Measurements from ENCODE around the gene GAB2.

Gene GAB2

DNA sequence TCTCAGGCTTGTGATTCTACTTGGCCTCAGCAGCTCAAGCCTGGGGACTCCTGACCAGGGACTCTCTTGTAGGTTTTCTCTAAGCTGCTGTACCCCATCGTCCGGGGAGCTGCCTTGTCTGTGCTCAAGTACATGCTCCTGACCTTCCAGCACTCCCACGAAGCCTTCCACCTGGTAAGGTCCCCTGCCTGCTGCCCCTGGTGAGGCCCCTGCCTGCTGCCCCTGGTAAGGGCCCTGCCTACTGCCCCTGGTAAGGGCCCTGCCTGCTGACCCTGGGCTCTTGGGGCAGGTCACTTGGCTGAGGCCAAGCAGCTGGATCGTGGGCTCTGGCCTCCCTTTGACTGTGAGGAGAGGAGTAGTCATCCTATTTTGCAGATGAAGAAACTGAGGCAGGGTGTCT, 217.6 kb downstream of the GAB2 start:
- no peak for DNase-seq

DNA sequence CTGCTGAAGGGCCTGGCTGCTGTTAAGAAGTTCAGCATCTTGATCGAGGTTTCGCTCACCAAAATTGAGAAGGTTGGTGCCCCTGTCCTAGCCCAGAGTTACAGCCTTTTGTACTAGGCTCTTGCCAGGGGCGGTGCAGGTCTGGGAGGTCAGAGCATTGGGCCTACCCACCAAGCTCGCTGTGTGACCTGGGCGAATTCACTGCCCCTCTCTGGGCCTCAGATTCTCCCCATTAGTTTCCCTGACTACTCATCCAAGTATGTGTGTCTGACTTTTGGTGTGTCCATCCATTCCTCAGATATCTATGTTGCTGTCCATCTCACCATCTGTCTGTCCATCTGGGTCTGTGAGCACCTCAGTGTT, 218.0 kb downstream of the GAB2 start:
- no peak for DNase-seq

DNA sequence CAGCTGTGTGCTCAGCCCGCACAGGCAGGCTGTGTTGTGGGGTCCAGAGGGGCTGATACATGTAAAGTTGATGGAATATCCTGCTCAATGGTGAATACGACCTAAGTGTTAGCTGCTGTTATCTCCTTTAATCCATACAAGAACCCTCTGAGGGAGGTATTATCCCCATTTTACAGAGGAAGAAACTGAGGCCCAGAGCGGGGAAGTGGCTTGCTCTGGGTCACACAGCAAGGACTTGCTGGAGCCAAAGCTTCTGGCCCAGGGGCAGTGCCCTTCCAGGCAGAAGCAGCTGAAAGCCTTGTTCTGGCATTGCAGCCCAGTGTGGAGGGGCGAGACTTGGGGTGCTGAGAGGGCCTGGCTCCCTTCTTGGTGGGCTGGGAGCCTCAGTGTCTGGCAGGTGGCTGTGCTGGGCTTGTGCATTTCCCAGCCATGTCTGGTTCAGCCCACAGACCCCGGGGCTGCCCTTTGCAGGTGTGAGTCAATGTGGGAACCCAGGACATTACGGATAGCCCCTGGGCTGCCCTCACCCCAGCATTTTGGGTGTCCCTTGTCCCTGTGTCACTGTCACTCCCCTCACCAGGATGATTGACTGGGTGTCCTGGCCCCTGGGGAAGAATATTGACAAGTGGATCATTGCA, 218.5 kb downstream of the GAB2 start:
- DNase-seq = no peak

DNA sequence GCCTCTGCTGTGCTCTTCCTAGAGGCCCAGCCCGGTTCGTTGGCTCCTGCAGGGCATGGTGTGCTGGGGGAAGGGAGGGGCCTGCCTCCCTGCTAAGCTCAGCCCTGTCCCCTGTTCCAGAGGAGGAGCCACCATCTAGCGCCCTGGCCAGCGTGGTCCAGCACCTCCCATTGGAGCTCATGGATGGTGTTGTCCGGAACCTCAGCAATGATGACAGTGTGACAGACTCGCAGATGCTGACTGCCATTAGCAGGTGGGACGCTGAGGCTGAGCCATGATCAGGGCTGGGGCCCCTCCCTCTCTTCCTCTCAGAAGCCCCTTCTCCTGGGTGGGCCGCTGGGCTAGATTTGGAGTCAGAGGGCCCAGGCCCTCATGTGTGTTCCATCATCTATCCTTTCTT, 219.8 kb downstream of the GAB2 start:
- DNase-seq = no peak

DNA sequence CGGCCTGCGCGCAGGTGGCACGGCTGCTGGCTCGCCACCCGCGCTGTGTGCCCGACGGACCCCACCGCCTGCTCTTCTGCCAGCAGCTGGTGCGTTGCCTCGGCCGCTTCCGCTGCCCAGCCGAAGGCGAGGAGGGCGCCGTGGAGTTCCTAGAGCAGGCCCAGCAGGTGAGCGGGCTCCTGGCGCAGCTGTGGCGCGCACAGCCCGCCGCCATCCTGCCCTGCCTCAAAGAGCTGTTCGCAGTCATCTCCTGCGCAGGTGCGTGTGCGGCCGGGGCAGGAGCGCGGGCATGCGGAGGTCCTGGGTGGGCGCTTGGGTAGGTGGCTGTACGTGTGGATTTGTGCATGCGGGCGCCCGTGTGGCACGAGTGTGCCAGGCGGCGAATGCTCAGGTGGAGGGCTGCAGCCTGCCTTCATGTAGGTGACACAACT, 220.9 kb downstream of the GAB2 start:
- no peak for DNase-seq

DNA sequence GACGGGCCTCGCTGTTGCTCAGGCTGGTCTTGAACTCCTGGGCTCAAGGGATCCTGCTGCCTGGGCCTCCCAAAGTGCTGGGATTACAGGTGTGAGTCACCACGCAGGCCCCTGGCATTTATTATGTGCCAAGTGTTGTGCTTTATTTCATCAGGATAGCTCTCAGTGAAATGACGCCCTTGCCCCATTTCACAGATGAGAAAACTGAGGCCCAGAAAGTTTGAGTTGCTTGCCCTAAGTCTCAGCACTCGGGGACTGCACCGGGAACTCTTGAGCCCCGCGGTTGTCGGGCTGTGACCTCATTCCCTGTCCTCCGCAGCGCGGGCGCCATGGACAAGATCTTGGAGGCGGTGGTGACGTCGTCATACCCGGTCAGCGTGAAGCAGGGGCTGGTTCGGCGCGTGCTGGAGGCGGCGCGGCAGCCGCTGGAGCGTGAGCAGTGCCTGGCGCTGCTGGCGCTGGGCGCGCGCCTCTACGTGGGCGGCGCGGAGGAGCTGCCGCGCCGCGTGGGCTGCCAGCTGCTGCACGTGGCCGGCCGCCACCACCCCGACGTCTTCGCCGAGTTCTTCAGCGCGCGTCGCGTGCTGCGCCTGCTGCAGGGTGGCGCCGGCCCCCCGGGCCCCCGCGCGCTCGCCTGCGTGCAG, 221.6 kb downstream of the GAB2 start:
- DNase-seq = no peak

DNA sequence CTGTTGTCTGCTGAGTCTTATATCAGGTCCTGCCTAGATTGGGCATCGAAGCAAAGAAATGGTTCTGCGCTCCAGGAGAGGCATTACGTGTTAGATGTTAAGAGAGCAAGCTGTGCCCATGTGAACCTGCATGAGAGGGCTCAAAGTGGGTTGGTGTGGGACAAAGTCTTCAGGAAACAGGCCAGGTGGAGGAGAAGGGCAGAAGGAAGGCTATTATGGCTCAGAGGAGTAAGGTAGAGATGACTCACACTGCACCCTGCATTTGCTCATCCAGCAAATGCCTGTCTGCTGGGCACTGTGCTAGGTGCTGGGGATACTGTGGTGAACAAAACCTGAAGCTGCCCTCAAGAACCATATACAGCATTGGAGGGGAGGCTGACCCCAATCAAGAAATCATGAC, 223.1 kb downstream of the GAB2 start:
- DNase-seq = no peak

DNA sequence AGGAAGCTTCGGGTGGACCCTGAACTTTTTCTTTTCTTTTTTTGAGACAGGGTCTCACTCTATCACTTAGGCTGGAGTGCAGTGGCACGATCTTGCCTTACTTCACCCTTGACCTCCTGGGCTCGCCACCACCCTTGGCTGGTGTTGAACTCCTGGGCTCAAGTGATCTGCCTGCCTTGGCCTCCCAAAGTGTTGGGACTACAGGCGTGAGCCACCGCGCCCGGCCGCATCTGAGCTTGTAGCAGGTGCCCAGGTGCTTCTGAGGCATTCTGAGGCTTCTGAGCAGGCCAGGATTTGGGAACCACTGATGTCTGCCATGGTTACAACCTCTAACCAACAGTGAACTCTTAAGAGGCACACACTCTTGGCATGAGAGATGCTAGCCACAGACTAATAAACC, 223.8 kb downstream of the GAB2 start:
- DNase-seq = no peak

DNA sequence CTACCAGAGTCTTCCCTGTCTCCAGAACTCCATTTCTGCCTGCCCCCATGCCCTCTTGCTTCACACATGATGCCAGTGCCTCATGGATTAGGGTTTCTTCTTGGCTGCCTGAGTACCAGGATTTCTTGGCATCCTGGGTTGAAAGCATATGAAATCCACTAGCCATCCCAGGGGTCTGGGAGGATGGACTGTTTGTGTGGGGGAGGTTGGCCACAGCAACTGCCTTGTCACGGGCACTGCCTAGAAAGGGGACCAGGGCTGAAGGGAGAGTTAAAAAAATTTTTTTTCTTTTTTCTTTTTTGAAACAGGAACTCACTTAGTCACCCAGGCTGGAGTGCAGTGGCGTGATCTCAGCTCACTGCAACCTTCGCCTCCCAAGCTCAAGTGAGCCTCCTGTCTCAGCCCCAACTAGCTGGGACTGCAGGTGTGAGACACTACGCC, 224.7 kb downstream of the GAB2 start:
- DNase-seq = no peak

DNA sequence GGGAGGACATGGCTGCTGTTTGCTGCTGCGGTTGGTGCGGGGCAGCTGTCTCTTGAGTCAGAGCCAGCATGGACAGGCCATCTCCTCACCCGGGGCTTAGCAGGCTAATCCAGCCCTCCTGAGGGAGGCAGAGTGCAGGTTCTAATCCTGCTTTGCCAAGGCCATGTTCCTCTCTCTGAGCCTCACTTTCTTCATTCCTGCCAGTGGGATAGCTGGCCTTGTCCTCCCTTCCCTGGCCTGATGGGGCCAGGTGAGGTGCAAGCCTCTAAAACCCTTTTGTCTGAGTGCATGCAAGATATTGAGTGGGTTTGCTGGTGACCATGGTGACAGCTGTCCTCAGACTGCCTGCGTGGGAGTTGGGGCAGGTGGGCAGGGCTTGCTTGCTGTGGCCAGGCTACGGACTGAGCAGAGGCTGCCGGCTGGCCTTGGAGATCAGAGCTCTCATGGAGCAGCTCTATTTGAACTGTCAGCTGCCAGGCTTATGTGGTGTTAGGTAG, 225.3 kb downstream of the GAB2 start:
- DNase-seq = no peak

DNA sequence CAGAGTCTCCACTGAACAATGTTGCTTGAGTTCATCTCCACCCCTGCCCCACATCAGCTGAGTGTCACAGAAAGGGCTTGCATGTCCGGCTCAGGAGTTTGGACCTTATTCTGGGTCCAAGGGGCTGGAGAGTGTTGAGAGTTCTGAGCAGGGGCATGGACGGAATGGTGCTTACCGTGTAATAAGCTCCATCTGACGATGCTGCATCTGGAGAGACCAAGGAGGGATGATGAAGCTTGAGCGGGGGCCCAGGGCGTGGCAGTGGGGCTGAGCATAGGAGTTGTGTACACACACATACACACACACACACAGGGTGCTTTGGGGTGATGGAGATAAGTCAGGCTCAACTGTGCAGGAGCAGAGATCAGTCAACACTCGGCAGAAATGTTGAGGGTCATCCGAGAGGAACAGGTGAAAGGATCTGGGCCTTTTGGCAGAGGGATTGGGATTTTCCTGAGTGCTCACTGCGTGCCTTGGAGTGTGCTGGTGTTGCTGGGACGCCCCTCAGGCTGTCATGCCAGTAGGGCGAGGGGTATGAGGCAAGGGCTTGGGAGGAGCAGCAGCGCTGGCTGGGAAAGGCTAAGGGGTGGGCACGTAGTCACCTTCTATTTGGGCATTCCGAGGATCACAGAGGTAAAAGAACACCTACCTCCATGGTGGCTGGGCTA, 226.6 kb downstream of the GAB2 start:
- no peak for DNase-seq

DNA sequence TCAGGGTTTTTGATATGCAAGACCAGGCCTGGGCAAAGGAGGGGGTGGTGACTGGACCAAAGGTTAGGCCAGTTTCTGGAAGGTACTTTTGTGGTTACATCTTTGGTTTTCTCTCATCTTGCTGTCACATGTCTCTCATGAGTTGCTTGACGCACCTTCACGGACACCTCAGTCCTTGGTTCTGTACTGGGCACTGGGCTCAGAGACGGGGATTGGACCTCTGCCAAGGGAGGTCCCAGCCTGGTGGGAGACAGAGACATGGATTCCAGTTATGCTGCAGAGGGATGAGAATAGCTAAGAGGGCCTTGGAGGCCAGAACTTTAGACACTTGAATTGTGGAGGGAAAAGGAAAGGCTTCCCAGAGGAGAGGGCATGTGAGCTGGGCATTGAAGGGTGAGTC, 227.2 kb downstream of the GAB2 start:
- DNase-seq = no peak

DNA sequence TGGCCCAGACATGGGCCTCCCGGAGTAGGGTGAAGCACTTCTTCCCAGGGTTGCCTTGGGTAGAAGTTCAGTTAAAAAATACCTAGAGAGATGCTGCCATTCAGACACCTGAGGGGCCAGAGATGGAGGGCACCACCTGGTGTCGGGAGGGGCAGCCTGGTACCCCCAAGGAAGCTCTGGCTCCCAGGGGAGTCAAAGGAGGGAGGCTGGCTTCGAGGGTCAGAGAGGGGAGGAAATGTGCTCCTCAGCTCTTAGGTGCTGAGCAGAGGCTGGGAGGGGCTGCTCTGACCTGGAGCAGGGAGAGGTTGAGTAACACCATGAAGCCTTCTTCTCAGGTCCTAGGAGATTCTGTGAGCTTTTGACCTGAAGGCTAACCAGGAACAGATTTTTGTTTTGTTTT, 227.8 kb downstream of the GAB2 start:
- no peak for DNase-seq

DNA sequence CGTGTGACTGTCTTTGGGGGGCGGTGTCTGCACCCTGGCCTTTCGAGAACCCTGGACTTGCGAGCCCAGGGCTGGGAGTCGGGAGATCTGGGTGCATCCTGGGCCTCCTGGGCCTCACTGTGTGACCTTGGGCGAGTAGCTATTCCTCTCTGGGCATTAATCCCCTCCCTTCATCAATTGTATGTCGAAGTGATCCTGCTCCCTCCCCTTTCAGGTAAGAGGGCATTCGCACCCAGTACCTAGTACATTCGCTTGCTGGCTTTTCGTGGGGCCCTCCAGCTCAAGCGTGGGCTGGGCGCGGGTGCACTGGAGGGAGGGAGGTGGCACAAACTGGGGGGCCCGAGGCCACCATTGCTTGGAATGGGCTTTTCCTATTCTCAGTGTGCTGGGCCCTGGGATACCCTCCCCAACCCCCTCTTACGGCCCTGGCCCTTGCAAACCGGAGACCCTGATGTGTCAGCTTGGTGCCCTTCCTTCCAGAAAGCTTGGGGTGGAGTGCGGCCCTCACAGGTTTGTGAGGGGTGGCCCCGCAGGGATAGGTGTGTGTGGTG, 228.4 kb downstream of the GAB2 start:
- DNase-seq = no peak

DNA sequence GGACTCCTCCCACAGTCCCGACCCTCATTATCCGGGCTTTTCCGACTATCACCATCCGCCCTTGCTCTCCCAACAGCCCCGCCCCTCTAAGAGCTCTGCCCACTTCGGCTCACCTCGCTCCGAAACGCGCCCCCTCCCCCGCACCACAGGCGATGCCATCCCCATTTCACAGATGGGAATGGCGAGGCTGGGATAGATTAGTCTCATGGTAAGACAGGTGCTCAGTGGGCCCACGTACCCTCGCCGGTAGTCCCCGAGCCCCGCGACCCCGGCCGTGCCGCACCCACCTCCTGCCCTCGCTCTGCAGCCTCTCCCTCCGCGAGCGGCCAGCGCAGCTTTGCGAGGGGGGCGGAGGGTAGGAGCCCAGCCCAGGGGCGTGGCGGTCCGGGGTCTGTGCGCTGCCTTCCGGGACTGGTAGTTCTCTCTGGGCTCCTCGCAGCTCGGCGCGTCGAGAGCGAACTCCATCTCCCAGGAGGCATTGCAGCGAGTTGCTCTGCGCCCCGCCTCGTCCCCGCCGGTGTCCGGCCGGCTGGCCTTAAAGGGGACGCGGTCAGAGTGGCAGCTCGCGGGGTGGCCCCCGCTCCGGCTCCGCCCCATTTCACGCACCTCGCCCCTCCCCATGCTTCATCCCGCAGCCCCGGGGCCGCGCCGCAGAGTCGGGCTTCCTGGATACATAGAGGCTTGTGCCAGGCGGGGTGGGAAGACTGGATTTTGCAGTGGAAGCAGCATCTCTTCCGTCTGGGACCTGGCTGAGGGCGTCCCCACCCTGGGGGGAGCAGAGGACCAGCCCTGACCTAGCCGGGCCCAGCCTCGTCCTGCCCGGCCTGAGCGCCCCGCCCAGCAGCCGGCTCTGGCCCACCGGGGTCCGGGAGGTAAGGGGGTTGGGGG, 229.1 kb downstream of the GAB2 start, which contains the start of the genes KCTD21 and USP35:
TSS of gene KCTD21 (minus strand) at position 341 of the 888 bp plus-strand sequence. CDS start 14,072 bp downstream, outside the sequence.
TSS of gene USP35 (plus strand) at position 634 of the 888 bp plus-strand sequence. CDS start 7,327 bp downstream, outside the sequence.
- DNase-seq = peak; percentile 81

DNA sequence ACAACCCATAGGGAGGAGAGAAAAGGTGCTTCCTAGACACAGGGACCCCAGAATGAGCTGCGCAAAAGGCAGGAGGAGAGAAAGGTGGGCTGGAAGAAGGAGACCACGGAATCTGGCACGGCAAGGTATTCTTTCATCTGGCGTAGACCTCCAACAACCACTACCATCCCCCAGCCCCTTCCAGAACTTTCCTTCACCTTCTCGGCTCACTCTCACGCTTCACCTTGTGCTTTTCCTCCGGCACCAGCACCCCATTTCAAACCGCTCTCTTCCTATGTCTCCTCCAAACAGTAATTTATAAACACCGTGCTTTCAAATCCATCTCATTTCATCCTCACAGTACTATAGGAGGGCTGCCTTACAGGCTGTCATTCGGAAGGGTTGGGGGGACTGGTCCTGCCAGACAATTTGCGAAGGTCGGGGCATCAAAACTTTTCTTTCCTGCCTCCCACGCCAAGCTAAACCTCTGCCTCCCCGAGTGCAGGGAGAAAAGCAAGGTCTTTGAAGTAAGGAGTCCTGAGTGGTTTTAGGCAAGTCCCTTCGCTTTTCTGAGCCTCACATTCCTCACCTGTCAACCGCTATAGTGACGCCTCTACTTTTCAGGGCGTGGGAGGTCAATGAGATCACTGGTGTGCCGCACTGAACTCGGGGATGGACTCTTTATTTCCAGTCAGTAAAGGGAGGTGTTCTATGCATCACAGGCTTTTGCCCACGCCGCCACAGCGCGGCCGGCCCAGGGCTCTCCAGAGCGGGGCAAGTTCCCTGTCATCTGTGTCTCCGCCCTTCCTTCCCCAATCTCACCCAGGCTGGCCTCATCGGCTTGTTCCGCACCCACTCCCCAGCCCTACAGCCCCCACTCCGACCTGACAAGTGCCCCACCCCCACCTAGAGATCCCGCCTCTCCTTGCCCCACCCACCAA, 230.0 kb downstream of the GAB2 start:
- no peak for DNase-seq

DNA sequence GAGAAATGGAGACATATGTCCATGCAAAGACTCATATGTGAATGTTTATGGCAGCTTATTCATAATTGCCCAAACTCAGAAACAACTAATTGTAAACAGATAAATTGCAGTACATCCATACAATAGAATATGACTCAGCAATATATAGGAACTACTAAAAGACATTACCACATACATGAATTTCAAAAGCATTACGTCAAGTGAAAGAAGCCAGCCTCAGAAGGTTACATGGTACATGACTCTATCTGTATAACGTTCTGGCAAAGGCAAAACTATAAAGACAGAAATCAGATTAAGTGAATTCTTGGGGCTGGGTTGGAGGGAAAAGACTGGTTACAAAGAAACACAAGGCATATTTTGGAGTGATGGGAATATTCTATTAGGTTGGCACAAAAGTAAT, 236.4 kb downstream of the GAB2 start:
- DNase-seq = no peak

DNA sequence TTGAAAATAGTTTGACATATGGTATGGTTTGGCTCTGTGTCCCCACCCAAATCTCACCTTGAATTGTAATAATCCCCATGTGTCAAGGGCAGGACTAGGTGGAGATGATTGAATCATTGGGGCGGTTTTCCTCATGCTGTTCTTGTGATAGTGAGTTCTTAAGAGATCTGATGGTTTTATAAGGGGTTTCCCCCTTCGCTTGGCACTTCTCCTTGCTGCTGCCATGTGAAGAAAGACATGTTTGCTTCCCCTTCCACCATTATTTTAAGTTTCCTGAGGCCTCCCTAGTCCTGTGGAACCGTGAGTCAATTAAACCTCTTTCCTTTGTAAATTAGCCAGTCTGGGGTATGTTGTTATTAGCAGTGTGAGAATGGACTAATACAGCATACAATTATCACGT, 236.9 kb downstream of the GAB2 start:
- DNase-seq = no peak

DNA sequence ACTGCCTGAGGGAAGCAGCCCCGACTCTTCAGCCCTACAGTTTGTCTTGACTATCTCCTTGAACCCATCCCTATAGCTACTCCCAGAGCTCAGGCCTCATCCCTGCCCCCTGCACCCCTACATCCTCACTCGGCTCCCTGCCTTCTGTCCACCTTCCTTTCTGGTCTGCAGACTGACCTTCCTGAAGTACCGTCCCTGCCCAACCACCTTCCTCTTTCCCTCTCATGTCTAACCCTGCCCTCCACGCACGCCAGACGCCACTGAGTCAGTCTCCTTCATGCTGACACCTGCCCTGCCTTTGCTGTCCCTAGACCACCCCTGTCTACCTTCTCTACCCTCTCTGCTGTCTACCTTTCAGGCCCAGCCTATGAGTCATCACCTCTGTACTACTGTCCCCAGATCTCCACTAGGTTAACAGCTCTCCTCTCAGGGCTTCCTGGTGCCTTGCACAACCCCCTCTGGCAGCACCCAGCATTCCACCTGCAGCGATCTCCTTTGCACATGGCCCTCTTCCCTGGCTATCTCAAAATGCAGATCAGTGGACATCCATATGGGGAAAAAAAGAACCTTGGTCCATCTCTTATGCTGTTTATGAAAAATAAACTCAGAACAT, 238.1 kb downstream of the GAB2 start:
- DNase-seq = no peak

DNA sequence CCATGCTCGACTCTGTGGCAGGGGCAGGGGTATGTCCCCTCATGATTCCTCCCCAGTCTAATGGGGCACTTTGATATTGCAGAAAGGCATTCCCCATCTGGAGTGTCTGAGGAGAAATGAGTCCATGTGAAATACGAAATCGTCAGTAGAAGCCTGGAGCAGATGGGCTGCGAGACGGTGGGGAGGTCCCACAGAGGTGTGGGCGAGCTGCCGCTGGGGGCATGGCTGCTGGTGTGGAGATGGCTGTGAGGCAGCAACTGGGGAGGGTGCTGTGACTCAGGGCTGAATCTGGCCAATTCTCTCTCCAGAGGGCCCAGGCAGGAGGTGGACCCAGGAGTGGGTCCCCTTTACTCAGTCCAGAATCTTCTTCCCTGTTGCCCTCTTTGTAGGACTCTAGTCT, 240.4 kb downstream of the GAB2 start:
- DNase-seq = no peak

DNA sequence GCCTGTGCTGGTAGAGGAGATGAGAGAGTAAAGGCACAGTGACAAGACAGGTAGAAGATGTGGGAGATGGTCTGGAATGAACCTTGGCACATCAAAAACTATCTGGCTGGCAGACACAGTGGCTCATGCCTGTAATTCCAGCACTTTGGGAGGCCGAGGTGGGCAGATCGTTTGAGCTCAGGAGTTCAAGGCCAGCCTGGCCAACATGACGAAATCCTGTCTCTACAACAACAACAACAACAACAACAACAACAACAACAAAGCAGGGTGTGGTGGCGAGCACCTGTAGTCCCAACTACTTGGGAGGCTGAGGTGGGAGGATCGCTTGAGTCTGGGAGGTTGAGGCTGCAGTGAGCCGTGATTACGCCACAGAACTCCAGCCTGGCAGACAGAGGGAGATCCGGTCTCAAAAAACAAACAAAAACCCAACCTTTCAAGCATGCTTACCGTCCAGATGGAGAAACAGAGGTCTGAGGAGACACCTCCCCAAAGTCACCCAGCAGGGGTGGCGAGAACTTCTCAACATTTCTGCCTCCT, 240.9 kb downstream of the GAB2 start:
- DNase-seq = no peak
